Lower lobe of right lung (tissue), 2 donors: Measurements from ENCODE around the gene HIPK2. TPM values are rescaled to one million over a fixed set of nuclear protein-coding genes. Genes with fewer than 3 reads are reported as not detected.

ENCODE experiments used
- ATAC-seq, 2 donors: fragments of 200-7000 bp; cut with Tn5 transposase; one replicate each; pipeline ENCODE4 v1.9.1; 2020 to 2022; ENCODE audit warnings: mild to moderate bottlenecking in 2 of 2, moderate library complexity in 2 of 2
- DNase-seq: peaks from one replicate; pipeline ENCODE4 v3.0.0-alpha.2; 2020
- H3K27ac ChIP-seq: fragments of 200-600 bp; one replicate; pipeline ENCODE4 v1.8.0; 2022
- H3K27me3 ChIP-seq: fragments of 200-600 bp; one replicate; pipeline ENCODE4 v1.8.0; 2022; ENCODE audit warnings: low read depth
- H3K36me3 ChIP-seq: fragments of 200-600 bp; one replicate; pipeline ENCODE4 v1.8.0; 2022; ENCODE audit warnings: mild to moderate bottlenecking
- H3K4me1 ChIP-seq: fragments of 200-600 bp; one replicate; pipeline ENCODE4 v1.8.0; 2022
- H3K4me3 ChIP-seq: fragments of 200-600 bp; one replicate; pipeline ENCODE4 v1.8.0; 2022; ENCODE audit warnings: mild to moderate bottlenecking
- H3K9me3 ChIP-seq: fragments of 200-600 bp; one replicate; pipeline ENCODE4 v1.8.0; 2022
- intact Hi-C: fragments of 100-400 bp; cut with DNase I; formaldehyde crosslinking; loops from one replicate; pipeline ENCODE4 v1.11.0; 2022
- total RNA-seq: library from RNA; stranded (reverse); fragmentation: NEBNext Ultra II Directional; extraction: Animal tissue kit (Norgen Biotek cat#: 25700); gene quantifications from one replicate; pipeline ENCODE4 v1.2.1, GENCODE V29; 2021
- TF ChIP-seq, protein P1 (sequence below): fragments of 200-600 bp; IDR thresholded peaks from one replicate; pipeline ENCODE4 v1.8.0; 2022; ENCODE audit warnings: antibody characterized with exemption, mild to moderate bottlenecking
- donor health status: DM: no; HTN: yes; CAD: no; lungs with severe emphysema.

Gene HIPK2
- total RNA-seq, 1 donor from 2014 or later = 81.0 TPM

DNA sequence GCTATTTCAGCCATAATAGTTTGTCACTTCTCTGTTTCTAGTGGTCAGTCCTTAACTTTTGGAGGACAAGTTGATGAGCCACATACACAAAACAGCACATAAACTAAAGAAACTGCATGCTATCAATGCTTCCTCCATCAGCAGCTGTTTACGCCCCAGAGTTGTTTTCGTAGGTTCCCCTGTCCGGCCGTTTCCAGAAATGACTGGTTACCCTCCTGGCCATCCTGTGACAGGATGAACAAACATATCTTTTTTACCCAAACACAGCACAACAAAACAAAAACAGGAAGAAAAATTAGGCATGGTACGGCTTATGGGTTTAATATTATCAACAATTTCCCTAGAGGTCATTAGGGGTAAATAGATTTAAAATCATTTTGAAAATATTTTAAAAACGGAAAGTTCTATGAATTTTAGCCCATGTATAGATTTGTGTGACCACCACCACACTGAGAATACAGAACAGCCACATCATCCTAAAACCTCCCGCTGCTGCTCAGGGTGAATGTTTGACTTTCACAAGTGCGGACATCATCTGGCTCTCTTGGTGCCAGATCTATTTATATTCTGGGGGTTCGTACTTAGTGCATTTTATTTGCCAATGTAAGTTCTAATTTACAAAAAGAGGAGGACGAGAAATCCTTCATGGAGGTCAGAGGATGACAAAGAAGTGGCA lies 74.8 kb downstream of the HIPK2 start:
- intact Hi-C loops = no loop called here
- Histone ChIP-seq H3K36me3 (peaks cover 20% of the 10 kb centered on the region), H3K4me3 (no peak overlapping the region), H3K27ac (peak overlapping the region; percentile 65), H3K9me3 (no peaks in the 10 kb centered on the region), H3K27me3 (no peaks in the 10 kb centered on the region), H3K4me1 (peaks cover 34% of the 10 kb centered on the region)
- DNase-seq = no peak
- ATAC-seq = no peak
- TF ChIP-seq, protein P1, sequence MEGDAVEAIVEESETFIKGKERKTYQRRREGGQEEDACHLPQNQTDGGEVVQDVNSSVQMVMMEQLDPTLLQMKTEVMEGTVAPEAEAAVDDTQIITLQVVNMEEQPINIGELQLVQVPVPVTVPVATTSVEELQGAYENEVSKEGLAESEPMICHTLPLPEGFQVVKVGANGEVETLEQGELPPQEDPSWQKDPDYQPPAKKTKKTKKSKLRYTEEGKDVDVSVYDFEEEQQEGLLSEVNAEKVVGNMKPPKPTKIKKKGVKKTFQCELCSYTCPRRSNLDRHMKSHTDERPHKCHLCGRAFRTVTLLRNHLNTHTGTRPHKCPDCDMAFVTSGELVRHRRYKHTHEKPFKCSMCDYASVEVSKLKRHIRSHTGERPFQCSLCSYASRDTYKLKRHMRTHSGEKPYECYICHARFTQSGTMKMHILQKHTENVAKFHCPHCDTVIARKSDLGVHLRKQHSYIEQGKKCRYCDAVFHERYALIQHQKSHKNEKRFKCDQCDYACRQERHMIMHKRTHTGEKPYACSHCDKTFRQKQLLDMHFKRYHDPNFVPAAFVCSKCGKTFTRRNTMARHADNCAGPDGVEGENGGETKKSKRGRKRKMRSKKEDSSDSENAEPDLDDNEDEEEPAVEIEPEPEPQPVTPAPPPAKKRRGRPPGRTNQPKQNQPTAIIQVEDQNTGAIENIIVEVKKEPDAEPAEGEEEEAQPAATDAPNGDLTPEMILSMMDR = no peak

DNA sequence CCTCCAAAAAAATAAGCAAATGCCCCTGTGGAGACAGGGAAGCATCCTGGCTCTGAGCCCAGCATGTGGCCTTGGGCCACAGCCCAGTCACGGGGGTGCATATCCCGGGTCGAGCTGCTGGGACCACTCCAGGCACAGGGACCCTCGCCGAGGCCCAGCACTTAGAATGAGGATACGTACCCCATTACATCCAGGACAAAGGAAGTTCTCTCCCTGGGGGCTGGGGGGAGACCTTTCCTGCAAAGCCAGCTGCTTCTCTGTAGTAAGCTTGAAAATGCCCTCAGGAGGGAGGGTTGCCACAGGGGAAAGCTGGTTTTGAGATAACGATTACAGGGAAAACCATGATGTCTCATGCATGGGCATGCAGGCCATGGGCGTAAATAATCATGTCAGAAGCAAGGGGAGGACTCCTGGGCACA lies 75.5 kb downstream of the HIPK2 start:
- Histone ChIP-seq H3K4me3 (no peak overlapping the region), H3K36me3 (peaks cover 19% of the 10 kb centered on the region), H3K27ac (peak overlapping the region; percentile 65), H3K27me3 (no peaks in the 10 kb centered on the region), H3K9me3 (no peaks in the 10 kb centered on the region), H3K4me1 (peaks cover 34% of the 10 kb centered on the region)
- intact Hi-C loops = no loop called here
- ATAC-seq = no peak
- TF ChIP-seq, protein P1 = no peak
- DNase-seq = no peak

DNA sequence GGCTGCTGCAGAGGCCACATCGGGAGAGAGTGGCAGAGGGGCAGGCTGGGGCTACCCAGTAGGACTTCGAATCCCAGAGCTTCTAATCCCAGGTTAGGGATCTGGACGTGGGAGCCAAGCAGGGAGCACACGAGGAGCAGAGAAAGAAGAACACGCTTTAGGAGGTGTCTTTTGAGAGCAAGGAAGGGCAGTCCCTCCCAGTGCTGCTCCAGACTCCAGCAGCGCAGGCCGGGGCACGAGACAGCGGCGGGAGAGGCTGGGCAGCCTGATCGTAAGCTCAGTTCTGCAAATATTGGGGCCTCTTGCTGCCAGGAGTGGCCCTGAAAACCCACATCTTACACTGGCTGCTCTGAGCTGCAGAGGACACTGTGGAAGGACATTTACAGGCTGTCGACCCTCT lies 75.9 kb downstream of the HIPK2 start:
- peaks cover 18% of the 10 kb centered on the region for H3K36me3 ChIP-seq
- H3K27ac ChIP-seq = peak overlapping the region; percentile 65
- peaks cover 37% of the 10 kb centered on the region for H3K4me1 ChIP-seq
- no peaks in the 10 kb centered on the region for H3K27me3 ChIP-seq
- DNase-seq (no peak), ATAC-seq (no peak)
- no peak overlapping the region for H3K4me3 ChIP-seq
- TF ChIP-seq, protein P1 = no peak
- no peaks in the 10 kb centered on the region for H3K9me3 ChIP-seq
- intact Hi-C loops = no loop called here

DNA sequence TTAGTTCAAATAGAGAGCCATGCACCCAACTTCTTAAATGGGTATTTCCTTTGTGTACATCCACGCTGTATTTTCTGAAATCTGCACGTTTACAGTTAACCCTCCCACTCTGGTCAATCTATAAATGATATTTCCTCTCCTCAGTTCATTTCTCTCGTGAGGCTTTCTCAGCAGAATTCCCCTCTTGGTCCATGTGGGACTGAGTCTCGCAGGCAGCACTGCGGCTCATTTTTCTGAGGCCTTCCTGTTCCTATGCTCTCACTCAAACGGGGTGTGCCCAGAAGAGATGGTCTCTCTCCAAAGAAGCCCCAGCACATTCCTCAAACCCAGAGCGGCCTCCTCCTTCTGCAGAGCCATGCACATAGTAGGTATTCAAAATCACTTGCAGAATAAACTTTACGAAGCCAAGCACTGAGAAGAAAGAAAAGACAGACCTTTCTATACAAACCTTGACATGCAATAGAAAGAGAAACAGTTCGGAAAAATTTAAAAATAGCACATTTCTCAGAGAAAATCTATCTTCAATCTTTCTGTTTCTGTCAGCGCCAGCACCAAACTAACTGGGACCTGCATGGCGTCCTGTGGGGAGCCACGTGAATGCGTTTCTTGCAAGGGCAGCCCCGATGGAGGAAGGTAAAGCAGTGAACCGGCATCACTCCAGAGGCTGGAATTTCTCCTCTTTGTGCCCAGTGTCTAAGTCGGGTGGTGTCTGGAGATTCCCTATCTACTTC lies 77.1 kb downstream of the HIPK2 start:
- ATAC-seq = no peak
- Histone ChIP-seq H3K36me3 (peaks cover 14% of the 10 kb centered on the region), H3K27me3 (no peaks in the 10 kb centered on the region), H3K9me3 (no peaks in the 10 kb centered on the region), H3K27ac (no peak overlapping the region), H3K4me1 (peaks cover 49% of the 10 kb centered on the region), H3K4me3 (no peak overlapping the region)
- intact Hi-C loops = no loop called here
- no peak for DNase-seq
- TF ChIP-seq, protein P1 = no peak

DNA sequence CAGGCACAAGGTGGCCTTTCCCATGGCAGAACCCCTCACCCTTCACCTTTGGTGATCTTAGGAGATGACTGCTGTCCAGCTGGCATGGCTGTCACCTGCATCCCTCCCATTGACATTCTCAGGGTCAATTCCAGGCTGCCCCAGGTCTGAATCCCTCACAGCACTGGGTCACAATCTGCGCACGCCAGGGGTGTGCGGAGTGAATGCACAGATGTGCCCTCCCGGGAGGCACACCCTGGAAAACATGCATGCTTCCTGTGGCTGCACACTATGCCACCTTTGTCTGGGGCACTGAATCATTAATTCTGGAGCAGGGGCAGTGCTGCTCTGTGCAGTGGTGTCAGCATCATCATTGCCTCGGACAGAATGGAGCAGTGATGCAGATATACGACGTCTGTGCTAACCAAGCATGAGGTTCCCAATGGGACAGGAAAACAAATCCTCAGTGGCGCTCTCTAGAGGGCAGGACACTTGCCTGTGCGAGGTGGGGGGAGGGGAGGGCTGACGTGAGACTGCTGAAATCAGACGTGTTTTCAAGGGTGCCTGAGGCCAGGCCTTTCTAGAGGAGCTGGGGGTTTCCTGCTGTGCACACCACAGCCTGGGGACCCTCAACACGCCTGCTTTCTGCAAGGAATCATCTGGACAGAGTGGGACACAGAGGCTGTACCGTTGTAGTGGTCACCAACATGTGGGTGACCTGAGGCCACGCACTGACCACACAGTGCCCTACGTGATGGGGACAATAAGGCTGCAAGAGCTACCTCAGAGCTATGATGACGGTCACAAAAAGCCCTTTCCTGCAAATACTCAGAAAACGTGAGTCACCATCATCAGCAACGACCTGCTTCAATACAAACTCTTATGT lies 77.9 kb downstream of the HIPK2 start:
- peaks cover 14% of the 10 kb centered on the region for H3K36me3 ChIP-seq
- H3K27ac ChIP-seq = no peak overlapping the region
- peaks cover 48% of the 10 kb centered on the region for H3K4me1 ChIP-seq
- H3K4me3 ChIP-seq = no peak overlapping the region
- no peaks in the 10 kb centered on the region for H3K9me3 ChIP-seq
- intact Hi-C loops = no loop called here
- ATAC-seq = peak in 1 of 2 donors; percentile 8
- TF ChIP-seq, protein P1 = no peak
- no peaks in the 10 kb centered on the region for H3K27me3 ChIP-seq
- no peak for DNase-seq
